Neural cell (in vitro differentiated cells): ENCODE results near the gene RBM20. TPM values are rescaled to one million over a fixed set of nuclear protein-coding genes. Genes with fewer than 3 reads are reported as not detected.

Experiments
- H2AFZ ChIP-seq: fragments of 200-600, 300-800 bp; sonication (generic), shearing (Covaris generic); 2 replicates; pipeline ENCODE4 v1.6.0; 2014; ENCODE audit warnings: low read depth, mild to moderate bottlenecking, antibody characterized with exemption, low read length, moderate library complexity
- H3F3A ChIP-seq: fragments of 200-600 bp; shearing (Covaris generic); 2 replicates; pipeline ENCODE4 v1.6.1; 2016; ENCODE audit warnings: mild to moderate bottlenecking, moderate library complexity, mixed read lengths, antibody characterized with exemption, low read length; ENCODE audit not compliant: insufficient read depth, poor library complexity, severe bottlenecking
- H3K27ac ChIP-seq: fragments of 200-600, 300-800 bp; sonication (generic), shearing (Covaris generic); 2 replicates; pipeline ENCODE4 v1.5.1; 2014; ENCODE audit warnings: mild to moderate bottlenecking, low read length, moderate library complexity
- H3K27me3 ChIP-seq: fragments of 300-800, 200-600 bp; sonication (generic), shearing (Covaris generic); 2 replicates; pipeline ENCODE4 v1.6.0; 2014; ENCODE audit warnings: mild to moderate bottlenecking, low read depth, low read length, moderate library complexity; ENCODE audit not compliant: insufficient read depth
- H3K36me3 ChIP-seq: fragments of 300-800, 200-600 bp; sonication (generic), shearing (Covaris generic); 2 replicates; pipeline ENCODE4 v1.5.1; 2014; ENCODE audit warnings: mild to moderate bottlenecking, antibody characterized with exemption, low read length, moderate library complexity; ENCODE audit not compliant: insufficient read depth
- H3K4me2 ChIP-seq: fragments of 300-800, 200-600 bp; sonication (generic), shearing (Covaris generic); 2 replicates; pipeline ENCODE4 v1.6.0; 2014; ENCODE audit warnings: mild to moderate bottlenecking, low read length
- H3K4me3 ChIP-seq: fragments of 300-800, 200-600 bp; sonication (generic), shearing (Covaris generic); 2 replicates; pipeline ENCODE4 v1.5.1; 2014; ENCODE audit warnings: mild to moderate bottlenecking, low read length, moderate library complexity
- H3K79me2 ChIP-seq: fragments of 200-600 bp; shearing (Covaris generic); replicated peaks from 2 replicates; pipeline ENCODE4 v1.6.0; 2014; ENCODE audit warnings: mild to moderate bottlenecking, low read length, moderate library complexity; ENCODE audit not compliant: insufficient read depth
- H3K9ac ChIP-seq: fragments of 300-800, 200-600 bp; sonication (generic), shearing (Covaris generic); 2 replicates; pipeline ENCODE4 v1.6.1; 2016; ENCODE audit warnings: mild to moderate bottlenecking, low read length, mixed read lengths
- H3K9me2 ChIP-seq: fragments of 200-600 bp; shearing (Covaris generic); 2 replicates; pipeline ENCODE4 v1.6.1; 2016; ENCODE audit warnings: mild to moderate bottlenecking, low read length, mixed read lengths; ENCODE audit not compliant: insufficient read depth
- H3K9me3 ChIP-seq: fragments of 200-600, 300-800 bp; sonication (generic), shearing (Covaris generic); 2 replicates; pipeline ENCODE4 v1.6.1; 2016; ENCODE audit warnings: mild to moderate bottlenecking, mixed run types, low read length, moderate library complexity, mixed read lengths
- H4K20me1 ChIP-seq: fragments of 200-600 bp; shearing (Covaris generic); 2 replicates; pipeline ENCODE4 v1.6.1; 2016; ENCODE audit warnings: mild to moderate bottlenecking, mixed run types; ENCODE audit not compliant: insufficient read depth
- CTCF ChIP-seq: fragments of 450-650 bp; IDR thresholded peaks from 2 replicates; pipeline ENCODE4 v1.5.1; 2014; ENCODE audit warnings: antibody characterized with exemption, mild to moderate bottlenecking, moderate library complexity; ENCODE audit not compliant: poor library complexity, severe bottlenecking
- EP300 ChIP-seq: fragments of 450-650 bp; conservative IDR thresholded peaks from 2 replicates; pipeline ENCODE4 v1.6.1; 2014; ENCODE audit warnings: antibody characterized with exemption, mild to moderate bottlenecking, moderate library complexity; ENCODE audit not compliant: poor library complexity, severe bottlenecking
- EZH2 ChIP-seq: fragments of 200-600, 300-800 bp; shearing (Covaris generic), sonication (generic); IDR thresholded peaks from 2 replicates; pipeline ENCODE4 v1.6.1; 2014; ENCODE audit warnings: antibody characterized with exemption, low read length, borderline replicate concordance, mild to moderate bottlenecking; ENCODE audit not compliant: insufficient read depth, poor library complexity, severe bottlenecking
- MXI1 ChIP-seq: fragments of 450-650 bp; conservative IDR thresholded peaks from 2 replicates; pipeline ENCODE4 v1.6.1; 2014; ENCODE audit warnings: antibody characterized with exemption, mild to moderate bottlenecking; ENCODE audit not compliant: poor library complexity, severe bottlenecking
- POLR2AphosphoS5 ChIP-seq: IDR thresholded peaks from 2 replicates; pipeline ENCODE4 v1.6.1; 2012
- RAD21 ChIP-seq: fragments of 450-650 bp; conservative IDR thresholded peaks from 2 replicates; pipeline ENCODE4 v1.6.1; 2014; ENCODE audit warnings: antibody characterized with exemption, mild to moderate bottlenecking, moderate library complexity
- REST ChIP-seq: IDR thresholded peaks from 2 replicates; pipeline ENCODE4 v1.6.1; 2012; ENCODE audit warnings: borderline replicate concordance
- SMC3 ChIP-seq: fragments of 450-650 bp; conservative IDR thresholded peaks from 2 replicates; pipeline ENCODE4 v1.6.1; 2014; ENCODE audit warnings: antibody characterized with exemption, mild to moderate bottlenecking, moderate library complexity; ENCODE audit not compliant: poor library complexity
- TAF1 ChIP-seq: IDR thresholded peaks from 2 replicates; pipeline ENCODE4 v1.6.1; 2012; ENCODE audit warnings: low read depth
- polyA plus RNA-seq: library from polyadenylated mRNA; depleted of rRNA; stranded (reverse); fragments of >200 nt; gene quantifications from 2 replicates; pipeline ENCODE4 v1.2.3, GENCODE V29; 2014

The RBM20 gene
- polyA plus RNA-seq, 1 donor from 2014 or later = 0.07 TPM

GRCh38 chr10:110786172-110786571 lies 142.0 kb downstream of the RBM20 start:
- no peak for TF ChIP-seq TAF1
- no peak overlapping the region for H2AFZ ChIP-seq
- no peaks in the 10 kb centered on the region for H3K9me3 ChIP-seq
- H4K20me1 ChIP-seq = no peaks in the 10 kb centered on the region
- no peaks in the 10 kb centered on the region for H3K27me3 ChIP-seq
- no peaks in the 10 kb centered on the region for H3K36me3 ChIP-seq
- no peak overlapping the region for H3K4me2 ChIP-seq
- no peak overlapping the region for H3K4me3 ChIP-seq
- no peaks in the 10 kb centered on the region for H3F3A ChIP-seq
- no peaks in the 10 kb centered on the region for H3K79me2 ChIP-seq
- no peak overlapping the region for H3K27ac ChIP-seq
- no peak overlapping the region for H3K9ac ChIP-seq
- H3K9me2 ChIP-seq = no peaks in the 10 kb centered on the region

GRCh38 chr10:110788620-110789385 lies 144.7 kb downstream of the RBM20 start:
- TF ChIP-seq RAD21 (no peak), REST (no peak), CTCF (no peak), SMC3 (no peak), MXI1 (no peak), EP300 (no peak), TAF1 (no peak), EZH2 (no peak), POLR2AphosphoS5 (no peak)
- Histone ChIP-seq H3K9me3 (no peaks in the 10 kb centered on the region), H3K4me2 (no peak overlapping the region), H3K9ac (no peak overlapping the region), H3K27ac (no peak overlapping the region), H3F3A (no peaks in the 10 kb centered on the region), H4K20me1 (no peaks in the 10 kb centered on the region), H3K9me2 (no peaks in the 10 kb centered on the region), H3K4me3 (no peak overlapping the region), H3K27me3 (no peaks in the 10 kb centered on the region), H3K79me2 (no peaks in the 10 kb centered on the region), H3K36me3 (no peaks in the 10 kb centered on the region), H2AFZ (no peak overlapping the region)
